Erythroblast (primary cell): ENCODE measurements around the gene HSD17B7.
A peak's percentile ranks its signal among the peaks of the same experiment; 100 is the strongest.

Experiments used
- DNase-seq, 2 experiments: peaks; one replicate each; lab custom pipeline; 2025; lab: John Stamatoyannopoulos, UW
- GATA1 ChIP-seq: IDR thresholded peaks from 2 replicates; pipeline ENCODE4 v1.6.1; 2011; ENCODE audit warnings: low read depth, mild to moderate bottlenecking, control low read depth, low read length, moderate library complexity
- POLR2A ChIP-seq: IDR thresholded peaks from 2 replicates; pipeline ENCODE4 v1.6.1; 2011; ENCODE audit warnings: mild to moderate bottlenecking, low read length

Gene HSD17B7

GRCh38 chr1:162846256-162847212 lies 56.0 kb downstream of the HSD17B7 start:
- no peak for TF ChIP-seq POLR2A
- no peak for TF ChIP-seq GATA1
- DNase-seq = no peak

- TF ChIP-seq GATA1 (no peak), POLR2A (no peak)
- DNase-seq = peak; percentile 72 to 88
Observed at GRCh38 chr1:162847839-162848453, 57.4 kb downstream of the HSD17B7 start.

DNA sequence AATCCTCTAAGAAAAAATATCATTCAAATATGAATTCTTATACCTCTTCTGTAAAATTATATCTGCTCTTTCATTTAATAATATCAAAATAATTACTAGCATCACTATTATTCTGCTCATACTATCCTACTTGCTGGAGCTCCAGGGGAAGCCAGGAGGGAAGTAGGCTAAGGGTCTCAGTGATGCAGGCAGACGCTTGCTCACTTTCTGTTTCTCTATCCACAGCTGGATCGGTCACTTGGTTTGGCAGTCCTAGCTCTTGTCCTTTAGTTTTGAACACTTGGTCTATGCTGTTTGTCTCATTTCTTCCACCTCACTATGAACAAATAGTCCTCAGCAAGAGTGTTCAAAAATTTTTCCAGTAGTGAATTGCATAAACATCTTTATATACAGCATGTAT lies 59.2 kb downstream of the HSD17B7 start:
- DNase-seq = no peak
- TF ChIP-seq POLR2A (no peak), GATA1 (no peak)

DNA sequence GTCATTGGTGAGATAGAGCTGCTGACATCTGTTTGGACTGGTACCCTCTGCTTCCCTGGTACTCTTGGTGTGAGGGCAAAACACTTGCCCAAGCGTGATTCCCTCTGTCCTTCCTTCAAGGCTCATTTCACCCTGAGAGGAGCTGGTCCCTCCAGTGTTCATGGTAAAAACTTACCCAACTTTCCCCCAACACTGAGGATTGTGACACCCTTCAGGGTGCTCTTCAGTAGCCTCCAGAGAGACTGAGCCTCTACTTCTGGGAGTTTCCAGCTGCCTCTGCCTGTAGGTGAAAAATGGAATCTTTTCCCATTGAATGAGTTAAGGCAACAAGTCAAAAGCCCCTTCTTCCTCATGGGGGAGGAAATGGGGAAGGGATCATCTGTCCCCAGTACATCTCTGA lies 60.8 kb downstream of the HSD17B7 start:
- no peak for DNase-seq
- TF ChIP-seq POLR2A (no peak), GATA1 (no peak)

GRCh38 chr1:162854245-162854882 lies 63.9 kb downstream of the HSD17B7 start:
- no peak for TF ChIP-seq POLR2A
- DNase-seq = peak; percentile 37 to 62

- DNase-seq = no peak
- TF ChIP-seq GATA1 (no peak), POLR2A (no peak)
Observed at GRCh38 chr1:162855461-162856150, 65.1 kb downstream of the HSD17B7 start.

DNA sequence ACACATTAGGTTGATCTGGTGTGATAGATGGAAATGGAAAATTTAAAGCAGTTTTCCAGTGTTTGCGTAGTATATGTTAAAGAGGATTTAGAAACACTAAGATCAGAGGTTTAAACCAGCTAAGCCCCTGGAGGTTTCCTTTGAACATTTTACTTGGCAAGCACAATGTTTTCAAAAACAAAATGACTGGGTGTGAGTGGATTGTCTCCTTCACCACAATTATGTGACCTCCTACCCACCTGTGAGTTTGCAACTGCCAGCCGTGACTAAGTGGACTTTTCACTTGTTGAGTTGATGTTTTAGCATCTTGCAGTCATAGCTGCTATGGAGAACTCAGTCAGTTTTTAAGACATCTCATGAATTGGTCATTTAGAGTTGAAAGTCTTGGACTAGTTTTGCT lies 65.8 kb downstream of the HSD17B7 start:
- no peak for TF ChIP-seq GATA1
- no peak for TF ChIP-seq POLR2A
- no peak for DNase-seq

DNA sequence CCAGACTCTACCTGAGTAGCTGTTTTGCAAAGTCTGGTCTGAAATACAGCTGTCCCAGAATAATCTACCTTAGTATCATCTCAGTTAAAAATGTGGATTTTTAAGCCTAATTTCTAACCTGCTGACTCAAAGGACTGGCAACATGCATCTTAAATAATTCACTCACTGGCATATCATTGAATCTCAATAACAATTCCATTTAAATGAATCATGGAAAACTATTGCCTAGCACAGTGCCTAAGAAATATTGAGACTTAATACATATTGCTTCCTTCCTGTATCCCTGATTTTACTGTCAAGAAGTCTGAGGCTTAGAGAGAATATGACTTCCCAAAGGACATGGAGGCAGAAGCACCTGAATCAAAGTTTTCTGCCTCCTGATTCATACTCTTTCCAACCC lies 67.3 kb downstream of the HSD17B7 start:
- DNase-seq = no peak
- TF ChIP-seq GATA1 = no peak
- TF ChIP-seq POLR2A = no peak

GRCh38 chr1:162859191-162859590 lies 68.7 kb downstream of the HSD17B7 start:
- no peak for DNase-seq
- TF ChIP-seq POLR2A (no peak), GATA1 (no peak)

GRCh38 chr1:162861101-162861500 lies 70.6 kb downstream of the HSD17B7 start, which contains the start of gene CCDC190:
TSS of gene CCDC190 (minus strand) at chr1:162861175. CDS start at chr1:162859646, 1,529 bp downstream.
- DNase-seq = no peak
- TF ChIP-seq GATA1 = no peak
- TF ChIP-seq POLR2A = no peak

DNA sequence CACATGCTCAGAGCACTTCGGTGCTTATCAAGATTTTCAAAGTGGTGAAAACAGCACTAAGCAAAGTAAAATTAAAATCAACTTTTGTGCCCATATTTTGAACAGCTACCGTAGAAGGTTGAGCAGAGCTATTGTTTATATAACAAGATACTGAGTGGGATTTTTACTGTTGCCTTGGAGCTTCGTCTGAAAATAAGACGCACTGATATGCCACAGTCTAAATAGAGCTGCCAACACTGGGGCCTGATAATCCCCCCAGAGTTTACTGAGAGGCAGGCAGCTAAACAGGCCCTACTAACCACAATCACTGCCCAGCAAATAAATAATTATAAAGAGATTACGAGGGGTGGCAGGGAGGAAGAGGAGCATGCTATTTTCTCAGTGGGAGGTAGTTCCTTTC lies 71.1 kb downstream of the HSD17B7 start:
- TF ChIP-seq GATA1 = no peak
- no peak for TF ChIP-seq POLR2A

More for the DNA sequence above, 71.1 kb downstream of the HSD17B7 start:
- no peak for DNase-seq
